GM13977 (cell line): ENCODE measurements around the gene CDH4.

Experiments
- DNase-seq: peaks from one replicate; pipeline ENCODE4 v3.0.0; 2012; ENCODE audit warnings: low spot score
- in situ Hi-C: fragments of 300-500 bp; cut with MboI; formaldehyde crosslinking; loops from one replicate; pipeline ENCODE4 v1.12.0; 2022; ENCODE audit warnings: low sequenced_read_pairs, low pct_unique_long_range_greater_than_20kb, mixed read lengths, inconsistent platforms; ENCODE audit not compliant: unreplicated experiment
- TF ChIP-seq, protein P1 (sequence below): IDR thresholded peaks from 2 replicates; pipeline ENCODE4 v1.5.1; 2012; ENCODE audit warnings: mild to moderate bottlenecking, control low read depth; ENCODE audit not compliant: insufficient read depth; ENCODE audit errors: extremely low read depth, missing control alignments

CDH4 gene

DNA sequence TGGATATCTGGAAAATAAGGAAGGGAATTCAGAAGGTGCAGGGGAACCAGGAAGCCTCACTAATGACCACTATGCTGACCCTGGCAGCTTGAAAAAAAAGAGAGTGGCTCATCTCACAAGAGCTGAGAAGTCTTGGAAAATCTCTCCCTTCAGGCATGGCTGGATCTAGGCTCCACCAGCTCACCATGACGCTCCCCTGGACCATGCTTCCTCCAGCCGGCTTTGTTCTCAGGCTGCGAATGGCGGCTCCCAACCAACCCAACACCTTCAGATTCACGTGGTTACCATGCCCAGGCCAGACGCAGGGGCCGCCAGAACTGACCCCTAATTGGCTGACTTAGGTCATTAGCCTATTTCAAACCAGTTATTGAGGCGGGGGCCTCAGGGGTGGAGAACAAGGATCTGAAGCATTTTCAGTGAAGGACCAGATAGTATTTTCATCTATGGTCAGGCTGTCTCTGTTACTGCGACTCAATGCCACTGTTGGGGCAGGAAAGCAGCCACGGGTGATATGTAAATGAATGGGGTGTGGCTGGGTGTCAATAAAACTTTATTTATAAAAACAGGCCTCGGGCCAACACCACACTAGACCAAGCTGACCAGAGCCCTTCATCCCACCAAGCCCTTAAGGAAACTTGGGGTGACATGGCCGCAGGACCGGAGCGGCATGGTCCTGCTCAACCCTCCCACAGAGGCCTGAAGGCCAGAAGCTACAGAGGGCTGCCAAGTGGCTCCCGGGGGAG lies 653.9 kb downstream of the CDH4 start:
- no peak for DNase-seq
- TF ChIP-seq, protein P1, sequence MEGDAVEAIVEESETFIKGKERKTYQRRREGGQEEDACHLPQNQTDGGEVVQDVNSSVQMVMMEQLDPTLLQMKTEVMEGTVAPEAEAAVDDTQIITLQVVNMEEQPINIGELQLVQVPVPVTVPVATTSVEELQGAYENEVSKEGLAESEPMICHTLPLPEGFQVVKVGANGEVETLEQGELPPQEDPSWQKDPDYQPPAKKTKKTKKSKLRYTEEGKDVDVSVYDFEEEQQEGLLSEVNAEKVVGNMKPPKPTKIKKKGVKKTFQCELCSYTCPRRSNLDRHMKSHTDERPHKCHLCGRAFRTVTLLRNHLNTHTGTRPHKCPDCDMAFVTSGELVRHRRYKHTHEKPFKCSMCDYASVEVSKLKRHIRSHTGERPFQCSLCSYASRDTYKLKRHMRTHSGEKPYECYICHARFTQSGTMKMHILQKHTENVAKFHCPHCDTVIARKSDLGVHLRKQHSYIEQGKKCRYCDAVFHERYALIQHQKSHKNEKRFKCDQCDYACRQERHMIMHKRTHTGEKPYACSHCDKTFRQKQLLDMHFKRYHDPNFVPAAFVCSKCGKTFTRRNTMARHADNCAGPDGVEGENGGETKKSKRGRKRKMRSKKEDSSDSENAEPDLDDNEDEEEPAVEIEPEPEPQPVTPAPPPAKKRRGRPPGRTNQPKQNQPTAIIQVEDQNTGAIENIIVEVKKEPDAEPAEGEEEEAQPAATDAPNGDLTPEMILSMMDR, result no peak
- in situ Hi-C loops, result no loop called here

DNA sequence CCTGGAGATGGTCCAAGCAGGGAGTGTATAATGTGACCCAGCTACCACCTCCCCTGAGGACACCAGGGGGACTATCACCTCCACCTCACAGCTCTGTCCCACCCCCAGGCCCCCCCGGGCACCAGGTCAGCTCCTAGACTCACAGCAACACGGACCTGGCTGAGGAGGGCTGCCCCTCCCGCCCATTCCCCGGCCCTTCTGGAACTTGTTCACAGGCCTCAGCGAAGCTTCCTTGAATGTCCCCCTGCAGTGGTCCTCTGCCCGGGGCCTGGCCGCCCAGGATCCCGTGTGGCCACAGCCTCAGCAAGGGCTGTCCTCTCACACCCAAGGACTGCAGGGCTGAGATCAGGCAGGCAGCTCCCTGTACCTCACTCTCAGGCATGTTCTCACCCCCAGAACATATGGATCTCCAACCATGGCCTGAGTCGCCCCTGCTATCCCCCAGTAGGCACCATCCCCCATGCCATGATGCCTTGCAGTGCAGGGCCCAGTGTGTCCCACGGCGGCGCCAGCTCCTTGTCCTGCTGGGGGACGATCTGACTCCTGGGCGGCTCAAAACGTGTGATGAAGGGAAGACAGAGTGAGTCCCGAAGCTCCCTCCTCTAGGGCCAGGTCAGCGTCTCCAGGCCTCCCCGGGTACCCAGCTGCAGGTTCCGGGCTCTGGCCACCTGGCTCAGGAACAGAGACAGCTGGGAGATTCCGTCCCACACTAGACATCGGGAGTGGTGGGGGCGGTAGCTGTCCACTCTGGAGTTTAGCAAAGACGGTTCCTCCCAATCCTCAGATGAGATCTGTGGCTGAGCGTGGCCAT lies 655.2 kb downstream of the CDH4 start:
- in situ Hi-C loops, result no loop called here
- TF ChIP-seq, protein P1, result no peak
- no peak for DNase-seq

- in situ Hi-C loops, result no loop called here
- TF ChIP-seq, protein P1, result no peak
- no peak for DNase-seq
These were observed 656.3 kb downstream of the CDH4 start for GRCh38 chr20:61908057-61909026.

DNA sequence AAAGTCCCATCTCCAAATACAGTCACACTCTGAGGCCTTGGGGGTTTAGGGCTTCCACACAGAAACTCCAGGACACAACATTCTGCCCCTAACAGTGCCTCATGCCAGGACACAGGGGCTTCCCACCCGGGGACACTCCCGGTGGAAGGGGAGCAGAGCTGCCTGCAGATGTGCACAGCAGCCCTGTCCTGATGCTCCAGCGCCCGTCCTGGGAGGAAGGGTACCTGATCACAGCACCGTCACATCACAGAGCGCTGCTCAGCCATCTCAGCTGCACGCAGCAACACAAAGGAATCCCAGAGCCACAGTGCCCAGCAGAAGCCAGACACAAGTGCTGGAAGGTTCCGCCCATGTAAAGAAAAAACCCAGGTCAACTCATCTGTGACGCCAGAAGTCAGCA lies 657.0 kb downstream of the CDH4 start:
- TF ChIP-seq, protein P1, result no peak
- in situ Hi-C loops, result no loop called here
- DNase-seq, result no peak

DNA sequence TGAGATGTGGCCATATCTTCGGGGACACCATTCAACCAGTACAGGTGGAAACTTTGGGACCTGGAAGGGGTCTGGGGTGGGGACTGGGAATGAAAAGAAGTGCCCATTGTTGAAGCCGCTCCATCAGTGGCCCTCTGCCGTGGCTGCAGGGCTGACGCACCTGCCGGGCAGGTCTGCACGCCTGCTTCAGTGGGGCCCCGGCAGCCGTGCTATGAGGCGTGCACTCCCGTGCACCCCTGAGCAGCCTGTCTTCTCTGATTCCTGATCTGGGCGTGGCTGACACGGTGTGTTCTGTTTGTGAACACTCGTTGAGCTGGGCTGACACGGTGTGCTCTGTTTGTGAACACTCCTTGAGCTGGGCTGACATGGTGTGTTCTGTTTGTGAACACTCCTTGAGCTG lies 657.8 kb downstream of the CDH4 start:
- TF ChIP-seq, protein P1, result no peak
- in situ Hi-C loops, result no loop called here
- no peak for DNase-seq

DNA sequence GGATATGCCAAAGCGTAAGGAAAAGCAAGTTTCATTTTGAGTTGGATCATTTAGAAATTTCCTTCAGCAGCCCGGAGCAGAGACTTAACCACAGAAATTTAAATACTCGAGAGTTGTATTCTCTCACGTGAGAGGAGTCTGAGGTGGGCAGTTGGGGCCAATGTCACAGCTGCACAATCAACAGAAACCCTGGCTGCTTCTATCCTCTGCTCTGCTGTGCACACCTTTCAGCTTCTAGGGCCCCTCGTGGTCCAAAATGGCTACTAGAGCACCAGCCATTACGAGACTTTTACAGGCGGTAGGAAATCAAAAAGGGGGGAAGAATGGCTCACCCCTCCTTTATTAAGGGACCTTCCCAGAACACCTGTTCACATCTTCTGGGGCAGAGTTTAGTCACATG lies 659.8 kb downstream of the CDH4 start:
- TF ChIP-seq, protein P1, result no peak
- in situ Hi-C loops, result no loop called here
- DNase-seq, result no peak
